ENCODE data around the gene PAQR9.
A peak's percentile ranks its signal among the peaks of the same experiment; 100 is the strongest.

DNA sequence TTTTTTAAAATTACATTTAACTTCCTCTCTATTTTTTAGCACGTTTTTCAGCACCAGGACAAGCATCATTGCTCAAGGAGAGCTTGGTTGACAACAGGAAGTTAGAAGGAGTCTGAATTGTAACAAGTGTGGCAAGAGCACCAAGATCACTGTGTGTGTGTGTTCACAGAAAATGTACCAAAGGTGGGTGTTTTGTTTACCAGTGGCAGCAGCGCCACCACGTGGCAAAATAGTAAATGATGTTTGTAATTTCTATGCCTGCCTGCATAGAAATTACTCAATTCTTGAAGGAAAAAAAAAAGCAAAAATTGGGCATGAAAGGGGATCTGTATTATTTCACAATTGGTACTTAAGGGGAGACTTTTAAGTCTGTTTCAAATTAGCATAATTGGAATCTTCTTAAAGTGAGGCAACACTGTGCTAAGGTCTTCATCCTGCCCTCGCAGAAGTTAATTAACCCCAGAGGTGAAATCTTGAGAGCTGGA lies 30.5 kb upstream of the PAQR9 start:
- TF ChIP-seq POLR2A (IDR thresholded peaks at IDR 0.05) (no peak), POLR2AphosphoS5 (IDR thresholded peaks at IDR 0.05; ENCODE audit: insufficient read depth in 1 of 2, low read depth in 1 of 2) (no peak)
- TF ChIP-seq, protein P1, sequence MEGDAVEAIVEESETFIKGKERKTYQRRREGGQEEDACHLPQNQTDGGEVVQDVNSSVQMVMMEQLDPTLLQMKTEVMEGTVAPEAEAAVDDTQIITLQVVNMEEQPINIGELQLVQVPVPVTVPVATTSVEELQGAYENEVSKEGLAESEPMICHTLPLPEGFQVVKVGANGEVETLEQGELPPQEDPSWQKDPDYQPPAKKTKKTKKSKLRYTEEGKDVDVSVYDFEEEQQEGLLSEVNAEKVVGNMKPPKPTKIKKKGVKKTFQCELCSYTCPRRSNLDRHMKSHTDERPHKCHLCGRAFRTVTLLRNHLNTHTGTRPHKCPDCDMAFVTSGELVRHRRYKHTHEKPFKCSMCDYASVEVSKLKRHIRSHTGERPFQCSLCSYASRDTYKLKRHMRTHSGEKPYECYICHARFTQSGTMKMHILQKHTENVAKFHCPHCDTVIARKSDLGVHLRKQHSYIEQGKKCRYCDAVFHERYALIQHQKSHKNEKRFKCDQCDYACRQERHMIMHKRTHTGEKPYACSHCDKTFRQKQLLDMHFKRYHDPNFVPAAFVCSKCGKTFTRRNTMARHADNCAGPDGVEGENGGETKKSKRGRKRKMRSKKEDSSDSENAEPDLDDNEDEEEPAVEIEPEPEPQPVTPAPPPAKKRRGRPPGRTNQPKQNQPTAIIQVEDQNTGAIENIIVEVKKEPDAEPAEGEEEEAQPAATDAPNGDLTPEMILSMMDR (IDR thresholded peaks at IDR 0.05), result peak; percentile 27 to 55 (median 46)
